ENCODE data around the gene THY1.

Gene THY1

GRCh38 chr11:119414321-119414720 lies 8.7 kb downstream of the THY1 start:
- TF ChIP-seq REST (IDR thresholded peaks at IDR 0.05; ENCODE audit: low read depth) = no peak
- TF ChIP-seq YY1 (IDR thresholded peaks at IDR 0.05; ENCODE audit: low read depth) = no peak
- no peak for TF ChIP-seq CREB1 (IDR thresholded peaks at IDR 0.05; ENCODE audit: low read depth)
- no peak for TF ChIP-seq CEBPB (IDR thresholded peaks at IDR 0.05)
- TF ChIP-seq ZBTB7A (IDR thresholded peaks at IDR 0.05; ENCODE audit: low read depth) = no peak
- TF ChIP-seq USF1 (IDR thresholded peaks at IDR 0.05) = no peak
- no peak for TF ChIP-seq NFIC (IDR thresholded peaks at IDR 0.05)
- TF ChIP-seq MAX (IDR thresholded peaks at IDR 0.05) = no peak
- TF ChIP-seq EP300 (IDR thresholded peaks at IDR 0.05; ENCODE audit: borderline replicate concordance) = no peak
- no peak for TF ChIP-seq EGR1 (IDR thresholded peaks at IDR 0.05)
- no peak for TF ChIP-seq TEAD4 (IDR thresholded peaks at IDR 0.05)

GRCh38 chr11:119412072-119412471 lies 10.9 kb downstream of the THY1 start:
- TF ChIP-seq ZBTB7A (IDR thresholded peaks at IDR 0.05; ENCODE audit: low read depth) (no peak), CEBPB (IDR thresholded peaks at IDR 0.05) (no peak), YY1 (IDR thresholded peaks at IDR 0.05; ENCODE audit: low read depth) (no peak), USF1 (IDR thresholded peaks at IDR 0.05) (no peak), FOXM1 (IDR thresholded peaks at IDR 0.05; ENCODE audit: borderline replicate concordance, low read depth) (no peak), TAF1 (IDR thresholded peaks at IDR 0.05; ENCODE audit: low read depth) (no peak), RAD21 (IDR thresholded peaks at IDR 0.05; ENCODE audit: low read depth) (no peak), TCF12 (IDR thresholded peaks at IDR 0.05; ENCODE audit: low read depth) (no peak)

DNA sequence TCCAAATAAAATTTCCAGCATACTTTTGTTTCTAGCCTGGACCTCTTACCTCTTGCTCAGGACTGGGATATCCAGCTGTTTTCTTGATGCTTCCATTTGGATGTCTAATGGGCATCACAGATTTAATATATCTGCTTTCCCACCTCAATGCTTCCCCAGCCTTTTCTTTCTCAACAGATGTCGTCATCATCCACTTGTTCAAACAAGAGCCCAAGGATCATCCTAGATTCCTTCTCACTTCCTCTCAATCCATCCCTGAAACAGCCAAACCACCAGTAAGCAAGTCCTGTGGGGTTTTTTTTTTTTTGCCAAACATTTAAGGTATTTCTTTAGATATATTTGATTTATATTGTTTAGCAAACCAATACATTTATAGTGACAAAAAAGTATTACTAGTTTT lies 12.5 kb downstream of the THY1 start:
- TF ChIP-seq EGR1 (IDR thresholded peaks at IDR 0.05) = no peak
- no peak for TF ChIP-seq TCF12 (IDR thresholded peaks at IDR 0.05; ENCODE audit: low read depth)
- no peak for TF ChIP-seq FOXM1 (IDR thresholded peaks at IDR 0.05; ENCODE audit: borderline replicate concordance, low read depth)
- TF ChIP-seq NFIC (IDR thresholded peaks at IDR 0.05) = no peak
- TF ChIP-seq RAD21 (IDR thresholded peaks at IDR 0.05; ENCODE audit: low read depth) = no peak
- TF ChIP-seq TEAD4 (IDR thresholded peaks at IDR 0.05) = no peak
- no peak for TF ChIP-seq YY1 (IDR thresholded peaks at IDR 0.05; ENCODE audit: low read depth)
- TF ChIP-seq MAX (IDR thresholded peaks at IDR 0.05) = no peak
- no peak for TF ChIP-seq CREB1 (IDR thresholded peaks at IDR 0.05; ENCODE audit: low read depth)
- TF ChIP-seq ZBTB7A (IDR thresholded peaks at IDR 0.05; ENCODE audit: low read depth) = no peak
- no peak for TF ChIP-seq EP300 (IDR thresholded peaks at IDR 0.05; ENCODE audit: borderline replicate concordance)
- TF ChIP-seq TAF1 (IDR thresholded peaks at IDR 0.05; ENCODE audit: low read depth) = no peak
- no peak for TF ChIP-seq USF1 (IDR thresholded peaks at IDR 0.05)
- no peak for TF ChIP-seq CEBPB (IDR thresholded peaks at IDR 0.05)
- TF ChIP-seq REST (IDR thresholded peaks at IDR 0.05; ENCODE audit: low read depth) = no peak

- no peak for TF ChIP-seq RAD21 (IDR thresholded peaks at IDR 0.05; ENCODE audit: low read depth)
Observed at GRCh38 chr11:119409731-119410130, 13.2 kb downstream of the THY1 start.

DNA sequence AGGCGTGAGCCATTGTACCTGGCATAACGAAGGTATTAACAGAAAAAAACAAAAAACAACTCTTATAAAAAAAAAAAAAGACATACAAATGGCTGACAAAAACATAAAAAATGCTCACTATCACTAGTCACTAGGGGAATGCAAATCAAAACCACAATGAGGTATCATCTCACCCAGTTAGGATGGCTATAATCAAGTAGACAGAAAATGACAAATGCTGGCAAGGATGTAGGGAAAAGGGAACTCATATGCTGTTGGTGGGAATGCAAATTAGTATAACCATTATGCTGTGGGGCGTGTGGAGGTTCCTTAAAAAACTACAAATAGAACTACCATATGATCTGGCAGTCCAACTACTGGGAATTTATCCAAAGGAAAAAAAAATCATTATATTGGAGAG lies 17.0 kb downstream of the THY1 start:
- TF ChIP-seq RAD21 (IDR thresholded peaks at IDR 0.05; ENCODE audit: low read depth) (no peak), CEBPB (IDR thresholded peaks at IDR 0.05) (no peak), CREB1 (IDR thresholded peaks at IDR 0.05; ENCODE audit: low read depth) (no peak), NFIC (IDR thresholded peaks at IDR 0.05) (no peak), FOXM1 (IDR thresholded peaks at IDR 0.05; ENCODE audit: borderline replicate concordance, low read depth) (no peak), REST (IDR thresholded peaks at IDR 0.05; ENCODE audit: low read depth) (no peak), TAF1 (IDR thresholded peaks at IDR 0.05; ENCODE audit: low read depth) (no peak), USF1 (IDR thresholded peaks at IDR 0.05) (no peak), ZBTB7A (IDR thresholded peaks at IDR 0.05; ENCODE audit: low read depth) (no peak), EP300 (IDR thresholded peaks at IDR 0.05; ENCODE audit: borderline replicate concordance) (no peak), MAX (IDR thresholded peaks at IDR 0.05) (no peak), TCF12 (IDR thresholded peaks at IDR 0.05; ENCODE audit: low read depth) (no peak), TEAD4 (IDR thresholded peaks at IDR 0.05) (no peak), EGR1 (IDR thresholded peaks at IDR 0.05) (no peak)
